Keratinocyte (primary cell): Measurements from ENCODE around the gene RGS10. TPM values are rescaled to one million over a fixed set of nuclear protein-coding genes. Genes with fewer than 3 reads are reported as not detected.

Experiments used
- DNase-seq: peaks from one replicate; pipeline ENCODE4 v3.0.0-alpha.2; 2011; ENCODE audit warnings: low read depth, missing footprints, low spot score
- FAIRE-seq: peaks from 2 replicates; lab custom pipeline; 2011; peaks lifted over from hg19 to GRCh38; lab: Jason Lieb, UNC
- H2AFZ ChIP-seq: 2 replicates; pipeline ENCODE4 v1.6.0; 2012; ENCODE audit warnings: low read length, control low read depth, inconsistent platforms; ENCODE audit not compliant: control insufficient read depth
- H3K27ac ChIP-seq: 2 replicates; pipeline ENCODE4 v1.5.1; 2011; ENCODE audit warnings: low read length; ENCODE audit not compliant: control insufficient read depth, insufficient read depth
- H3K27me3 ChIP-seq: 3 replicates; pipeline ENCODE4 v1.6.0; 2011; ENCODE audit warnings: low read length; ENCODE audit not compliant: control insufficient read depth, insufficient read depth; ENCODE audit errors: extremely low read depth
- H3K36me3 ChIP-seq, 2 experiments: 2 replicates in 1 of 2; 3 replicates in 1 of 2; pipeline ENCODE4 v1.5.1; 2011; ENCODE audit warnings: low read length in 2 of 2, mild to moderate bottlenecking in 1 of 2; ENCODE audit not compliant: control insufficient read depth in 2 of 2, insufficient read depth in 2 of 2; ENCODE audit errors: extremely low read depth in 1 of 2
- H3K4me1 ChIP-seq: 3 replicates; pipeline ENCODE4 v1.5.1; 2011; ENCODE audit warnings: low read length; ENCODE audit not compliant: control insufficient read depth, insufficient read depth; ENCODE audit errors: extremely low read depth
- H3K4me2 ChIP-seq: 3 replicates; pipeline ENCODE4 v1.6.0; 2011; ENCODE audit warnings: low read depth, low read length; ENCODE audit not compliant: control insufficient read depth, insufficient read depth; ENCODE audit errors: extremely low read depth
- H3K4me3 ChIP-seq, 3 experiments: fragments of 200-600 bp in 1 of 3; sonication (generic) in 1 of 3; 2 replicates in 2 of 3; 3 replicates in 1 of 3; pipeline ENCODE4 v1.5.1; 2011 to 2016; ENCODE audit warnings: low read length in 3 of 3, mild to moderate bottlenecking in 3 of 3, control low read depth in 2 of 3, inconsistent platforms in 1 of 3, low read depth in 1 of 3, mixed read lengths in 1 of 3, mixed run types in 1 of 3, moderate library complexity in 1 of 3; ENCODE audit not compliant: control insufficient read depth in 2 of 3, insufficient read depth in 2 of 3; ENCODE audit errors: extremely low read depth in 1 of 3
- H3K79me2 ChIP-seq: 2 replicates; pipeline ENCODE4 v1.6.0; 2012; ENCODE audit warnings: low read length; ENCODE audit not compliant: control insufficient read depth, insufficient read depth
- H3K9ac ChIP-seq: 3 replicates; pipeline ENCODE4 v1.6.0; 2011; ENCODE audit warnings: low read length; ENCODE audit not compliant: control insufficient read depth, insufficient read depth; ENCODE audit errors: extremely low read depth
- H3K9me1 ChIP-seq: 3 replicates; pipeline ENCODE4 v1.6.0; 2011; ENCODE audit warnings: low read length; ENCODE audit not compliant: control insufficient read depth, insufficient read depth; ENCODE audit errors: extremely low read depth
- H3K9me3 ChIP-seq: 2 replicates; pipeline ENCODE4 v1.5.1; 2012; ENCODE audit warnings: low read depth, low read length; ENCODE audit not compliant: control insufficient read depth
- H4K20me1 ChIP-seq: 3 replicates; pipeline ENCODE4 v1.6.0; 2011; ENCODE audit warnings: low read length; ENCODE audit not compliant: control insufficient read depth, insufficient read depth; ENCODE audit errors: extremely low read depth
- CTCF ChIP-seq, 3 experiments: IDR thresholded peaks in 1 of 3; conservative IDR thresholded peaks in 1 of 3; optimal IDR thresholded peaks in 1 of 3; 2 replicates in 2 of 3; 3 replicates in 1 of 3; pipeline versions ENCODE3 to v1.5.1; 2011; ENCODE audit warnings: low read length in 3 of 3, mild to moderate bottlenecking in 3 of 3, moderate library complexity in 2 of 3, control low read depth in 1 of 3, inconsistent platforms in 1 of 3; ENCODE audit not compliant: insufficient read depth in 2 of 3; ENCODE audit errors: extremely low read depth in 1 of 3
- EZH2 ChIP-seq: IDR thresholded peaks from one replicate; pipeline ENCODE4 v1.6.1; 2012; ENCODE audit warnings: inconsistent platforms, mild to moderate bottlenecking, low read length, moderate library complexity
- dilution Hi-C: fragments of 300-500 bp; cut with MboI; formaldehyde crosslinking; loops from one replicate; pipeline ENCODE4 v1.7.0; 2020; ENCODE audit warnings: low sequenced_read_pairs; ENCODE audit not compliant: extremely low pct_ligation_motif_present
- polyA plus RNA-seq, 5 experiments: library from polyadenylated mRNA; depleted of rRNA in 3 of 5; stranded (reverse) in 3 of 5; stranded (forward) in 1 of 5; unstranded in 1 of 5; fragments of >200 nt; gene quantifications; 1 replicate in 1 of 5; 2 replicates in 3 of 5; 3 replicates in 1 of 5; pipeline versions ENCODE4 v1.2.1 to v1.2.3, GENCODE V29; 2011 to 2012; ENCODE audit warnings: missing spikeins in 2 of 5, low read depth in 1 of 5, low replicate concordance in 1 of 5

The RGS10 gene
- polyA plus RNA-seq, 1 donor (not counting 4 experiments of a cell fraction or from before 2014, with no cell fraction given), result 87.8 TPM

GRCh38 chr10:119500821-119501220 lies 41.7 kb downstream of the RGS10 start:
- H3K27ac ChIP-seq, result no peak overlapping the region
- no peaks in the 10 kb centered on the region for H3K27me3 ChIP-seq
- no peaks in the 10 kb centered on the region for H3K9me1 ChIP-seq
- H3K36me3 ChIP-seq, result peaks cover 7 to 11% of the 10 kb centered on the region in 2 experiments
- no peak for FAIRE-seq
- no peaks in the 10 kb centered on the region for H3K4me1 ChIP-seq
- H3K9ac ChIP-seq, result no peak overlapping the region
- no peak overlapping the region for H2AFZ ChIP-seq
- no peaks in the 10 kb centered on the region for H3K79me2 ChIP-seq
- no peak overlapping the region for H3K4me3 ChIP-seq
- no peaks in the 10 kb centered on the region for H4K20me1 ChIP-seq
- no peak for DNase-seq
- no peaks in the 10 kb centered on the region for H3K9me3 ChIP-seq
- no peak overlapping the region for H3K4me2 ChIP-seq
- dilution Hi-C loops, result no loop called here
- TF ChIP-seq EZH2, result no peak

- Histone ChIP-seq H3K4me3 (no peak overlapping the region), H3K9me1 (no peaks in the 10 kb centered on the region), H3K36me3 (peaks cover 7 to 11% of the 10 kb centered on the region in 2 experiments), H2AFZ (no peak overlapping the region), H3K9me3 (no peaks in the 10 kb centered on the region), H3K79me2 (no peaks in the 10 kb centered on the region), H3K4me2 (no peak overlapping the region), H3K4me1 (no peaks in the 10 kb centered on the region), H4K20me1 (no peaks in the 10 kb centered on the region), H3K9ac (no peak overlapping the region), H3K27ac (no peak overlapping the region), H3K27me3 (no peaks in the 10 kb centered on the region)
- DNase-seq (no peak), FAIRE-seq (no peak)
- TF ChIP-seq CTCF (optimal IDR thresholded peaks at IDR 0.05 in 1 of 3, IDR thresholded peaks at IDR 0.05 in 1 of 3, conservative IDR thresholded peaks at IDR 0.05 in 1 of 3; ENCODE audit: extremely low read depth in 1 of 3, insufficient read depth in 2 of 3, low read length in 3 of 3) (no peak), EZH2 (no peak)
- dilution Hi-C loops, result no loop called here
Observed at GRCh38 chr10:119500123-119500795, 42.3 kb downstream of the RGS10 start.

- Histone ChIP-seq H3K27ac (no peak overlapping the region), H2AFZ (no peak overlapping the region), H4K20me1 (no peaks in the 10 kb centered on the region), H3K4me1 (no peaks in the 10 kb centered on the region), H3K79me2 (no peaks in the 10 kb centered on the region), H3K9me3 (no peaks in the 10 kb centered on the region), H3K27me3 (no peaks in the 10 kb centered on the region), H3K4me3 (no peak overlapping the region), H3K36me3 (peaks cover 4 to 8% of the 10 kb centered on the region in 2 experiments), H3K9ac (no peak overlapping the region), H3K4me2 (no peak overlapping the region), H3K9me1 (no peaks in the 10 kb centered on the region)
- no peak for DNase-seq
- TF ChIP-seq EZH2, result no peak
- no peak for TF ChIP-seq CTCF (optimal IDR thresholded peaks at IDR 0.05 in 1 of 3, IDR thresholded peaks at IDR 0.05 in 1 of 3, conservative IDR thresholded peaks at IDR 0.05 in 1 of 3; ENCODE audit: extremely low read depth in 1 of 3, insufficient read depth in 2 of 3, low read length in 3 of 3)
- dilution Hi-C loops, result no loop called here
- no peak for FAIRE-seq
Observed at GRCh38 chr10:119499677-119500002, 42.9 kb downstream of the RGS10 start.
